ENCODE measurements around the gene AGRP. TPM values are rescaled to one million over a fixed set of nuclear protein-coding genes. Genes with fewer than 3 reads are reported as not detected.

Gene AGRP
- total RNA-seq, 6 donors from 2014 or later = 3.5 to 7.6 (median 3.8) TPM; not detected in 3

- ATAC-seq (ENCODE audit: low FRiP score in 2 of 2) (peak; percentile 10 to 44), DNase-seq (peak; percentile 37 to 91)
- Histone ChIP-seq H3K4me3 (peak overlapping the region; percentile 69 to 86 (median 74)), H3K27me3 (no peaks in the 10 kb centered on the region), H3K27ac (peak overlapping the region; percentile 85 to 92 (median 90)), H3K36me3 (no peaks in the 10 kb centered on the region), H3K4me1 (peaks cover 28 to 51% (median 37%) of the 10 kb centered on the region in 4 donors), H3K9me3 (no peaks in the 10 kb centered on the region)
- WGBS, 2 donors = 1% methylated on average over 25 of the region's 65 CpGs; no CpG with 5 or more reads in 1 of the 2 donors
- TF ChIP-seq EP300 (IDR thresholded peaks at IDR 0.05) (no peak), POLR2AphosphoS5 (IDR thresholded peaks at IDR 0.05) (peak; percentile 24 to 52), CTCF (IDR thresholded peaks at IDR 0.05) (peak in 1 of 6 experiments; percentile 6), POLR2A (IDR thresholded peaks at IDR 0.05) (peak; percentile 24 to 69 (median 50))
Observed at GRCh38 chr16:67528870-67529581, 45.7 kb upstream of the AGRP start.

- Histone ChIP-seq H3K27ac (peak within 1 kb of the TSS; percentile 85 to 92 (median 90)), H3K27me3 (no peaks in the 10 kb centered on the region), H3K4me3 (peak within 1 kb of the TSS; percentile 69 to 86 (median 74)), H3K36me3 (no peaks in the 10 kb centered on the region), H3K9me3 (no peaks in the 10 kb centered on the region), H3K4me1 (peaks cover 27 to 49% (median 37%) of the 10 kb centered on the region in 4 donors)
- DNase-seq (peak; percentile 59 to 93), ATAC-seq (ENCODE audit: low FRiP score in 2 of 2) (peak; percentile 19 to 66)
- TF ChIP-seq CTCF (IDR thresholded peaks at IDR 0.05) = no peak
- TF ChIP-seq POLR2A (IDR thresholded peaks at IDR 0.05) = no peak
- no peak for TF ChIP-seq EP300 (IDR thresholded peaks at IDR 0.05)
- WGBS, 2 donors = 63% methylated on average over 12 of the region's 45 CpGs; no CpG with 5 or more reads in 1 of the 2 donors
Observed at GRCh38 chr16:67528222-67528869, 45.0 kb upstream of the AGRP start, which contains the start of gene RIPOR1. TSS of gene RIPOR1 (plus strand) at chr16:67528829. CDS start at chr16:67538447, 9,618 bp downstream.

- ATAC-seq (ENCODE audit: low FRiP score in 2 of 2) (no peak), DNase-seq (no peak)
- Histone ChIP-seq H3K4me3 (no peak overlapping the region), H3K9me3 (no peaks in the 10 kb centered on the region), H3K27me3 (no peaks in the 10 kb centered on the region), H3K36me3 (no peaks in the 10 kb centered on the region), H3K27ac (no peak overlapping the region), H3K4me1 (peaks cover 19 to 38% (median 26%) of the 10 kb centered on the region in 4 donors)
- TF ChIP-seq CTCF (IDR thresholded peaks at IDR 0.05) (no peak), POLR2AphosphoS5 (IDR thresholded peaks at IDR 0.05) (no peak), POLR2A (IDR thresholded peaks at IDR 0.05) (no peak), EP300 (IDR thresholded peaks at IDR 0.05) (no peak)
- WGBS, 2 donors = 70 to 89% methylated on average over 3 of the region's 3 CpGs
Observed at GRCh38 chr16:67526149-67526791, 42.9 kb upstream of the AGRP start.

GRCh38 chr16:67525176-67525860 lies 42.0 kb upstream of the AGRP start:
- Histone ChIP-seq H3K4me3 (no peak overlapping the region), H3K27me3 (no peaks in the 10 kb centered on the region), H3K9me3 (no peaks in the 10 kb centered on the region), H3K36me3 (no peaks in the 10 kb centered on the region), H3K4me1 (peaks cover 9 to 35% (median 19%) of the 10 kb centered on the region in 4 donors), H3K27ac (no peak overlapping the region)
- no peak for DNase-seq
- no peak for ATAC-seq (ENCODE audit: low FRiP score in 2 of 2)
- WGBS, 2 donors = 59 to 63% methylated on average over 11 of the region's 11 CpGs
- TF ChIP-seq POLR2AphosphoS5 (IDR thresholded peaks at IDR 0.05) (no peak), CTCF (IDR thresholded peaks at IDR 0.05) (no peak), EP300 (IDR thresholded peaks at IDR 0.05) (no peak), POLR2A (IDR thresholded peaks at IDR 0.05) (no peak)
